HL-60 (cell line): ENCODE results near the gene CTSD.

Source experiments
- CTCF ChIP-seq: IDR thresholded peaks from one replicate; pipeline ENCODE4 v1.5.1; 2011; ENCODE audit warnings: low read length, control low read depth, inconsistent platforms; ENCODE audit not compliant: insufficient read depth
- GABPA ChIP-seq: IDR thresholded peaks from 2 replicates; pipeline ENCODE4 v1.6.1; 2012; ENCODE audit warnings: low read depth

- TF ChIP-seq CTCF = no peak
- TF ChIP-seq GABPA = no peak
Observed at GRCh38 chr11:1742371-1742770, 21.4 kb downstream of the CTSD start.
